ENCODE data around the gene EXD2.
"Not testable (repeated sequence)": the region's sequence is repeated elsewhere in the genome, so short reads cannot be mapped to it uniquely, and the experiment has no call there.

Gene EXD2

DNA sequence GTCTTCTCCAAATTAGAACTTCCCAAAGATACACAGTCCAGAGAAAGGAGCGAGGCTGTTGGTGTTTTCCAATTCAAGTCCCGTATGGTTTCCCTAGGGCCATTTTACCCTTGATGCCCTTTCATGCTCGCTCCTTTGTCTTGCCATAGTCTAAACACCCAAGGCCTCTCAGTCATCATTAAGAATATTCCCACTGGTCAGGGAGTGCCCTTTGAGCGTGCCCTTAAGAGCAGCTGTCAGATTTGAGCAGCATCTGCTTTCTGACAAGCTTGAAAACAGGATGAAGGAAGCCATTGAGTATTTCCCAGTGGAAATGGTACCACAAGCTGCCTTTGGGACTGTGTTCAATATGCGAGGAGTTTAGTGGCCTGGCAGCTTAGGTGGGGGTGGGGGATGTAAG, 58.3 kb downstream of the EXD2 start:
- DNase-seq (ENCODE audit: low spot score), result no peak

DNA sequence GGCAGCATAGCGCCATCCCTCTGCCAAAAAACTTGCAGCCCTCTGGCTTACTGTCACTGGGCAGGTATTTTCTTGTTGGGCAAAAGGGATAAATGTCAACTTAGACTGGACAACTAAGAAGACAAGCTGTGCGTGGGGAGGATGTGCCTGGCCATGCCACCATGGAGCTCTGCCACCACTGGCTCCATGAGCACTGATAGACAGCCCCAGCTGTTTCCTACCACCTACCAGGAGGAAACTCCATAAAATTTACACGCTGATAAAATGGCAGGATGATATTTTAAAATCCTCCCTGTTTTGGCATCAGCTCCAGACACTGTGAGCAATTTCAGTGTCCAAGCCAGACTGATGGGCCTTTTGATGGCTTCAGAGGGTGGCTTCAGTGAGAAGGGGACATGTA, 61.6 kb downstream of the EXD2 start:
- no peak for DNase-seq (ENCODE audit: low spot score)

DNA sequence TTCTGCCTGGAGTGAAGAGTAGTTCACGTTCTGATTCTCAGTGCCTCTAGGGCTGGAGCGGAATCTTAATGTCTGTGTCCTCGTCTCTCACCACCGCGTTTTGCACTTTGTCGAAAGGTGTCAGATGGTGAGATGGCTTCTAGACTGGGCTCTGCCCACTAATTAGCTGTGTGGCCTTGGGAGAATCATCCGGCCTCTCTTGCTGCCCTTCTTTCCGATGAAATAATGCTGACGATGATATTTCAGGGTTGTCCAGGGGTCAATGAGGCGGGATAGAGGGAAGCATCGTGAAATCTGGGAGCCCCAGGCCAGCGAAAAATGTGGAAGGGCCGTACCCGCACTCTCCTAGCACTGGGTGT, 67.8 kb downstream of the EXD2 start:
- DNase-seq (ENCODE audit: low spot score), result no peak

DNA sequence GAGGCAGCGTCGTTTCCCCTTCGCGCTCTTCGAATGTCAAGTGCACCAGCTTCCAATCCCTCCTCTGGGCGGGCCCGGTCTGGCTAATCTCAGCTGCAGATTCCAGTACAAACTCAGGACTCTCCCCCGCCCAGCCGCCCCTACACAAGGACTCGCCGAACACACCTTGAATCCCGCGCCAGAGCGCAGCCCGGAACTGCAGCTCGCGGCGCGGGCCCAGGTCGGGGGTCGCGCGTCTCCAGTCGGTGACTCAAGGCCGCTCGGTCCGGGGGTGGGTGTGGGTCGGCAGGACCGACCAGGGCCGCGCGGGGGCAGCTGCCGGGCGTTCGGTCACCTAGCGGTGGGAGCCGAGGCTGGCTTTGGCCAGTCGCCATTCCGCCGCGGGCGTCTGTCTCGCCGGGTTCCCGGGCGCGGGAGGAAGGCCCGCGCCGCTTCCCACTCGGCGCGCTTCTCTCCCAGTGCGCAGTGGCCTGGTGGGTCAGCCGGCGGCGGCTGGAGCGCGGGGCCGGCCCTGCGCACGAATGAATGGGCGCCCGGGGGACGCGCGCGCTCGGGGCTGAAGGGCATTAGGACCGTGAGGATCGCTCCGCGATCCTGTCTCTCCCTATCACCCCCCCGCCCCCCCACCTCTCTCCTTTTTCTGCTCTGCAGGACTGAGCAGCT, 68.4 kb downstream of the EXD2 start, which contains the start of gene GALNT16:
Gene GALNT16 (plus strand): TSS at position 632 of the 663 bp plus-strand sequence. CDS start 133 bp downstream, outside the sequence.
- DNase-seq (ENCODE audit: low spot score), result peak; percentile 61

DNA sequence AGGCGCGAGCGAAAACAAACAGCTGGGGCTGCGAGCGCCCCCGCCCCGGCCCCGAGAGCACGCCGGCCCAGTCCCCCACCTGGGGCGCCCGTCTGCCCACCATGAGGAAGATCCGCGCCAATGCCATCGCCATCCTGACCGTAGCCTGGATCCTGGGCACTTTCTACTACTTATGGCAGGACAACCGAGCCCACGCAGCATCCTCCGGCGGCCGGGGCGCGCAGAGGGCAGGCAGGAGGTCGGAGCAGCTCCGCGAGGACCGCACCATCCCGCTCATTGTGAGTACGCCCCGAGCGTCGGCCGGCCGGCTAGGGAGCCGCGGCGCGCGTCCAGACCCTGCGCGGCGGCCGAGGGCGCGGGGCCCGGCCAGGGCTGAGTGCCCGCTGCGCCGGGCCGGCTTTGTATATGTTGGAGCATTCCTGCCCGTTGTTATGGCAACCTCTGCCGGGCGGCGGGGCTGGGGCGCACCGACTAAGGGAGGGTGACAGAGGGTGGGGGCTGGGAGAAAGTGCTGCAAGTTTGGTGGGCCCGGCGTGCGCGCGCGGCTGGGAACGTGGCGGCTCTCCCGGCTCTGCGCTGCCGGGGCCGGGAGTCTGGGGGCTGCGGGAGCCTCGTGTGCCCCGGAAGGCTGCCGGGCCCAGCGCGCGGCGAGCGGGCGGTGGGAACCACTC, 69.0 kb downstream of the EXD2 start:
- DNase-seq (ENCODE audit: low spot score), result peak; percentile 46

DNA sequence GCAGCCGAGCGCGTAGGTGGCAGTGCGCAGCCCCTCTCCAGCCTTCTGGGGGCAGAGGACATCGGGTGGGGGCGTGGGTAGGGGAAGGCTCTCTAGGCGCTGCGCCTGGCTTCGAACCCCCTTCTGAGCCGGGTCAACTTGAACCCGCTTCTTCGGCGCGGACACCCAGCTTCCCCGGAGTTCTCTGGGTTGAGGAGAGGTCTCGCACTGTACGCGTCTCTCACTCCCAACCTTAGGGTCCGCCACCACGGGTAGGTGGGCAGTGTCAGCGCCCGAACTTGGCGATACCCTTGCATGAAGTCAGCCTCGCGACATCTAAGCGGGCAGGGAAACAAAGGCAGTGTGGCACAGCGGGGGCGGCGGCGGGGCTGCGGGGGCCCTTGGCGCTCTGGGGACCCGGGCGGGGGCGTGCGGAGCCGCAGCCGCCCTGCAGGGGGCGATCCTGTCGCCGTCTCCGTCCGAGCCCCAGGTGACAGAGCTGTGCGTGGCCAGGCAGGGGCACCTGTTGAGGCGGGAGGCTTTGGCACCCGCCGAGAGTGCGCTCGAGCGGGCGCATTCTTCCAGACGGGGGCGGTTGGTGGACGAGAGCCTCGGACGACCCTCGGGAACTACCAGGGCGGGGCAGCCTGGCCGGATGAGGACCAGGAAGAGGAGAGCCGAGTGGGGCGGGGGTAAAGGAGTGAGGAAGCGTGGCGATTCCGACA, 69.7 kb downstream of the EXD2 start:
- DNase-seq (ENCODE audit: low spot score), result peak; percentile 64

DNA sequence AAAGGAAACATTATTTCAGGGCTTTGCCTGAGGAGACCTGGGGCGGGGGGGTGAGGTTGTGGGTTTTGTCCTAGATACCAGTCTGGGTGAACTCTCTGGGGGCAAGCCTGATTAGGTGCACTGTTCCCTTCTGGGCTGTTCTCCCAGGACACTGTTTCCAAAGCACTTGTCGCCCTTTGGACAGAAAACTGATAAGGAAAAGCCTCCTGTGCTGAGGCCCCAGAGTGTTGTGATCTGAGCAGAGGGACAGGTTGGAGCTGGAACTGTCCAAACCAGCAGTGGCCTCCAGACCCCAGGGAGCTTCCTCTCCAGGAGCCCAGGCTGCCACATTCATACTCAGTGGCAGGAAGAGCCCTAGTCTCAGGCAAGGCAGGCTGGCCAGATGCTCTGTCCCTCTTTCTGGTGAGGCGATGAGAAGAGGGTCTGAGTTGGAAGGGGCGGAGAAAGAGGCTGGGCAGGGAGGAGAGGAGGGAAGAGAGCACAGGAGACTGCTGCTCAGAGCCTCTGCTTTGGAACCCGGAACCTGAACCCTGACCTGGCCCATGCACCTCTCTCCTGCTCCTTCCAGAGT, 70.5 kb downstream of the EXD2 start:
- peak; percentile 60 for DNase-seq (ENCODE audit: low spot score)

DNA sequence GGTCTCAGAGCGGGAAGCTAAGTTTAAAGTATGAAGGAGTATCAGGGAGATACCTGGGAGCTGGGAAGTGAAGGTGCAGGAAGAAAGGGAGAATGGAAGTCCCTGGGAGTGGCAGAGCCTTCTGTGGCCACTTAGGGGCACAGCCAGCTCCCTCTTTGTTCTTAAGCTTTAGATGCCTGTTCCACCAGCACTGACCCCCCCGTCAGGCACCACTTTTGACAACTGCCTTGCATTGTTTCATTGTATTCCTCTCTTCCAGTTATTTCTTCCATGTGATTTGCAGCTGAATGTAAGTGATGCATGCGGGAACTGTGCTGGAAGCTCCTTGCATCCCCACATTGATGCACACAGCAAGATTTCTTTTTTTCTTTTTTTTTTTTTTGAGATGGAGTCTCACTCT, 71.2 kb downstream of the EXD2 start:
- no peak for DNase-seq (ENCODE audit: low spot score)

DNA sequence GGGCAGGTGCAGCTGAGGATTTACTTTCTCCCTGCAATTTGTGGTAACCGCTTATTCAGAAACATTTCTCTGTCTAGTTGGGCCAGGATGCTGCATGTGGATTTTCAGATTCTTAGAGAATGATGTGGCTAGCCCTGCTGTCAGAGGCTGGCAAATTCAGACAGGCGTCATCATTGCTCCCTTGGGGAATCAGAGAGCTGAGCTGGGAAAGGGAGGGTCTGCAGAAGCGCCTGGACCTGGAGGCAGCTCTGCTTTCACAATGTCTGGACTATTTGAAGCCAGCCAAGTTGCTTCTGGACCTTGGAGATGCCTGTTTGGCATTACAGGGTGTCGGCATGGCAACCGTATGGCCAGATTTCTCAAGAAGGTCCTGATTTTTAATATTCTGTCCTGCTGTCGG, 72.1 kb downstream of the EXD2 start:
- DNase-seq (ENCODE audit: low spot score), result peak; percentile 95

DNA sequence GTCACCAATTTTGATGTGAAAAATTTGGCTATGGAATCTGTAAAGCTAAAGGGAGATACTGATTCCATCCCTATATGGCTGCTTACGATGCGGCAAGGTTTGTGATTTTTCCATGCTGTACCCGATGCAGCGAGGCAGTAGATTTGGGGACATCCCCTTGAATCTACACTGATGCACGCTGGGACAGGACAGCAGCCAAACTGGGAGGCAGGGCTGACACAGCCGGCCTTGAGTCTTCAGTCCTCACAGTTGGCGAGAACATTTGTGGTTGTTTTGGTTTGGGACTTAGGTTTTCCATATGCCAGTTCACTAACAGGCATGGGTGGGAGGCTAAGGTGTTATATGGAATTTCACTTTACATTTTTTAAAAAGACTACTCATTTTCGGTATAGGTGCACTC, 72.5 kb downstream of the EXD2 start:
- DNase-seq (ENCODE audit: low spot score), result peak; percentile 50

DNA sequence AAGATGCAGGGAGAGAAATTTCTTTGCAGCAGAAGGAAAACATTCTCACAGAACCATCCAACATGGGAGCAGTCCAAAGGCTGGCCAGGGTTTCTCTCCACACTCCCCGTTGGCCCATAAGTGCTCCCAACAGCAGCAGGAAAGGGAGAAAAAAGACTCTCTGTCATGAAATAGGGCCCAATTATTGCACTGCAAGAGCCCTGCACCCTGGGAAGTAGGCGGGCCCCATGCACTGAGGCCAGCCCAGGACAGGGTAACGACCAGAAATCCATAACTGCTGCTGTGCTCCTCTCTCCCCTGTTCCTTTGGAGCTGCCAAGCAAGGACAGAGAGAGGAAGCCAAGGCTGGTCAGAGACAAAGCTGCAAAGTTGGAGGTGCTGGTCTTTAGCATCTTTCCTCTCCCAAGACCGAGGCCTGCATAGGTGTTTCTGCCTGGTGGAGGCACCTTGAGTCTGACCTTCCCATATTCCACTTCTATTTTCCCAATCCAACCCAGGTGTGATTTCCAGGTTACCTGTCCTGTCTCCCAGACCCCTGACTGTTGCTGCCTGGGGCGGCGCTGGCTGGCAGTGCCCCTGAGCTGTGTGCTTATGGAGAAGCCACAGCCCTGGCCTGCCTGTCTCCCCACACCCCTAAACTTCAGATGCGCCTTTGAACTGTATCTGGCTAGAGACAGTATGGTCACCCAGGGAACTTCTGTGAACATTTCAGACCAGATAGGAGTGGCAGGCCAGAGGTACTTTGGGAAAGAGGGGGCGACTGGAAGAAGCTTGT, 75.5 kb downstream of the EXD2 start:
- DNase-seq (ENCODE audit: low spot score), result no peak

DNA sequence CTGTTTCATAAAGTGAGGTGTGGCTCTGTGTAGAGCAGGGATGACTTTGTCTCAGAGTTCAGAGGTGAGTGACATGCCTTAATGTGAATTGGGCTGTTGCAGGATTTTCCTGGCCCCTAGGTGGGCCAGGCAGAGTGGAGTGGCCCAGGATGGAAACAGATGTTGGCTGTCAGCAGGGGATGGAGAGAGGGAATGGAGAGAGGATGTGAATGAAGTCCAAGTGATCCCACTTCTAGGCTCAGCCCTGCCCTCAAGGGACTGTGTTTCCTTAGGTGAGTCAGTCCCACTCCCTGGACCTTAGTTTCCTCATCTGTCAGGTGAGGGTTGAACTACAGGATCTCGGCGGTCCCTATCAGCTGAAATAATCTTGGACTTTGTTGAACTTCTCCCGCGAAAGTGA, 76.2 kb downstream of the EXD2 start:
- no peak for DNase-seq (ENCODE audit: low spot score)

DNA sequence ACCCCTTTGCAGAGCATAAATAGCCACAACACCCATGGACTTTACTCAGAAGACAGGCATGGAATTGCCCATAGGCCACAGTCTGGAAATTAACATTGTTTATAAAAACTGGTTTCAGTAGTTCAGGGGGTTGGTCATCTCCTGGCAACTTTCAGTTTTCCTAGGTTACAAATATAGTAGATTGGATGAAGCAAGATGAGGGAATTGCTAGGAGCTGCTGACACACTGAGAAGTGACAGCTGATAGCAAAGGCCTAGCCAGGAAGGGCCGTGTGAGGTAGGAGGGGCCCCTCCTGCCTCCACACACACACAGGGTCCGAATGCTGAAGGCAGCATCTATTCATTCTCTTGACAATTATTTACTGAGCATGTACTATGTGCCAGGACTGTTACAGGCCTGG, 76.9 kb downstream of the EXD2 start:
- DNase-seq (ENCODE audit: low spot score), result peak; percentile 68

DNA sequence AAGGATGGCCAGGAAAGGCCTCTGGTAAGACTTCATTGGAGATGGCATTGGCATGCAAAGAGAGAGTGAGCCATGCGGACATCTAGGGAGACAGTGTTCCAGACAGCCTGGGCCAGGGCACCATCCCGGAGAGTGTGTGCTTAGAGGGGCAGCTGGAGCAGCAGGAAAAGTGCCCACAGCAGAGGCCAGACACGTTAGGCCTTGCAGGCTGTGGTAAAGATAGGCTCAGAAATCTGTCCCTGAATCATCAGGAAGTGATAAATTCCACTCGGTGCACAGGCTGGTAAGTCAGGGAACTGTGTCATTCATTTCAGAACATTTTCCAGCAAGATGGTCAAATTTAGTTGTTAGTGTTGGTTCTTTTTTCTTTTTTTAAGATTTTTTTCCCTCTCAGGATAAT, 77.5 kb downstream of the EXD2 start:
- peak; percentile 64 for DNase-seq (ENCODE audit: low spot score)

DNA sequence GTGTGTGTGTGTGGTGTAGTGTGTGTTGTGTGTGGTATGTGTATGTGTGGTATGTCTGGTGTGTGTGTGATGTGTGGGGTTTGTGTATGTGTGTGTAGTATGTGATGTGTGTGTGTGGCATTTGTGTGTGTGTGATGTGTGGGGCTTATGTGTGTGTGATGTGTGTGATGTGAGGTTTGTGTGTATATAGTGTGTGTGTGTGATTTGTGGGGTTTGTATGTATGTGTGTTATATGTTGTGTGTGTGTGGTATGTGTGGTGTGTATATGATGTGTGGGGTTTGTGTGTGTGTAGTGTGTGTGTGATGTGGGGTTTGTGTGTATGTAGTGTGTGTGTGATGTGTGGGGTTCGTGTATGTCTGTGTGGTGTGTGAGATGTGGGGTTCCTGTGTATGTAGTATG, 78.1 kb downstream of the EXD2 start:
- DNase-seq (ENCODE audit: low spot score), result no peak

DNA sequence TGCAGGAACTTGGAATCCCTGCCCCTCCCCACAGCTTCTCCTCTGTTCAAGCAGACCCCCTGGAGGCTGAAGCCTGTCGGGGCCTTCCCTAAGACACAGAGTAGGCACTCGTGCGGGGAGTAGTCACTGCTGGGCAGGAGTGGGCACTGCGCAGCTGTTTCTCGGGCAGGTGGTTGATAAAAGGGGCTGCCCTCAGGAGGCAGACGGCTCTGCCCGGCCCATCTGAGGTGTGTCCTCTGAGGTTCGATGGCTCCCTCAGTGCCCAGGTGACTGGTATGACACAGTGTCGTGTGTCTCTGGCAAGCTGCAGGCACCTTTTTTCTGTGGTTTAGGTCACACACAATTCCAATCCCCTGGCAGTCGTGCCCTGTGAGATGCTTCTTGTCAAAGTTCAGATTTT, 78.8 kb downstream of the EXD2 start:
- no peak for DNase-seq (ENCODE audit: low spot score)

DNA sequence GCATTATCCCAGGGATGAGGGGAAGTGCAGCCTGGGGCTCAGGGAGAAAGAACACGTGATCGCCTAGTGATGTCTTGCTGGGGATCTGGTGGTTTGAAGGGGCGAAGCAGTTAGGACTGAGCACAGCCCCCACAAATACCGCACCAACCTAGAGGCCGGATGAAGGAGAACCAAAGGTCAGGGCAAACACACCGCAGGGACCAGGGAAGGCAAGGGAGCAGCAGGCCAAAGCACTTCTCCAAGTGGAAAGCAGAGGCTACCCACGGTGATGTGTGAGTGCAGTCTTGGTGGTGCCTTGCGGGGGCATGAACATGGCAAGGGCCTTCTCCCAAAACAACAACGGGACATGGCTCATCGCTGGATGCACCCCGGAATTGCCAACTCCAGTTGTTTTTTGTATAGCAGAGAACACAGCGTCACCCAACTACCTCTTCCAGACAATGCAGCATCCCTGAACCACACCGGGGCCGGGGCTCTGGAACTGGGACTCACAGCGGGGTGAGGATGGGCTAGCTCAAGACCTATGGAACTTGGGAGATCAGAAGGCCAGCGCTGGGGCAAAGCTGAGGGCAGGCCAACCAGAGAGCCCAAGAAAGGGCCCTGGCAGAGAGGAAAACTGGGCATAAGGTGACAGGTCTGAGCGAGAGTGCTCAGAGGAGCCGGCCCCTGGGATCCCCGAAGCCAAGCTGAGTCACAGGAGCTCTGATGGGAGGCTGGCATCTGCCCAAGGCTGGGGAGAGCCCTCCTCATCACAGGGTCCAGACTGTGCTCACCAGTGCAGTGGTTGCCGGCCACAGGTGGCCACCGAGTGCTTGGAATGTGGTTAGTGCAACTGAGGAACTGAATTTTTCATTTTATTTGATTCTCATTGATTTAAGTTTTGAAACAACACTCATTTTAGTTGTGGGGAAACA, 79.8 kb downstream of the EXD2 start:
- no peak for DNase-seq (ENCODE audit: low spot score)

DNA sequence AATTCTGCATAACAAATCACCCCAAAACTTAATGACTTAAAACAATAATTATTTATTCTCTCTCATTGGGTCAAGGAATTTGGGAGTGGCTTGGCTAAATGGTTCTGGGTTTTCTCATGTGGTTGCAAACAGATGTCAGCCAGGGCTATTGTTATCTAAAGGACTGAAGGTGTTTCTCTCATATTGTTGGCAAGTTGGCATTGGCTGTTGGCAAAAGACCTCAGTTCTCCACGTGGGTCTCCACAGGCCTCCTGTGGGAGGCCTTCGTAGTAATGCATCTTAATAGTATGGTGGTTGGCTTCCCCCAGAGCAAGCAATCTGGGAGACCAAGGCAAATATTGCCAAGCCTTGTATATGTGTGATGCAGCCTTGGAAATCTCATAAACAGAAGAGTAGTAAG, 83.0 kb downstream of the EXD2 start:
- DNase-seq (ENCODE audit: low spot score), result no peak

DNA sequence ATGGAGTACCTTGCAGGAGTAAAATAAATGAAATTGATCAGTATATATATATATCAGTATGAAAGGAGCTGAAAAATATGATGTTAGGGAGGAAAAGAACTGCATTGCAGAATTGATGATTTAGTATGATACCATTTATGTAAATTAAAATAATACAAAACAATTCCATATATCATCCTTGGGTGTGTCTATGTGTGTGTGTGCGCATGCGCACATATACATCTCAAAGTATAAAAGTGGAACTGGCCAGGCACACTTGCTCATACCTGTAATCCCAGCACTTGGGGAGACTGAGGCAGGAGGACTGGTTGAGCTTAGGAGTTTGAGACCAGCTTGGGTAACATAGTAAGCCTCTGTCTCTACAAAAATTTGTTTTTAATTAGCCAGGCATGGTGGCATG, 84.0 kb downstream of the EXD2 start:
- no peak for DNase-seq (ENCODE audit: low spot score)

DNA sequence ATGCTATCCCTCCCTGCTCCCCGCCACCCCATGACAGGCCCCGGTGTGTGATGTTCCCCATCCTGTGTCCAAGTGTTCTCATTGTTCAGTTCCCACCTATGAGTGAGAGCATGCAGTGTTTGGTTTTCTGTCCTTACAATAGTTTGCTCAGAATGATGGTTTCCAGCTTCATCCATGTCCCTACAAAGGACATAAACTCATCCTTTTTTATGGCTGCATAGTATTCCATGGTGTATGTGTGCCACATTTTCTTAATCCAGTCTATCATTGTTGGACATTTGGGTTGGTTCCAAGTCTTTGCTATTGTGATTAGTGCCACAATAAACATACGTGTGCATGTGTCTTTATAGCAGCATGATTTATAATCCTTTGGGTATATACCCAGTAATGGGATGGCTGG, 86.1 kb downstream of the EXD2 start:
- DNase-seq (ENCODE audit: low spot score), result not testable (repeated sequence)

DNA sequence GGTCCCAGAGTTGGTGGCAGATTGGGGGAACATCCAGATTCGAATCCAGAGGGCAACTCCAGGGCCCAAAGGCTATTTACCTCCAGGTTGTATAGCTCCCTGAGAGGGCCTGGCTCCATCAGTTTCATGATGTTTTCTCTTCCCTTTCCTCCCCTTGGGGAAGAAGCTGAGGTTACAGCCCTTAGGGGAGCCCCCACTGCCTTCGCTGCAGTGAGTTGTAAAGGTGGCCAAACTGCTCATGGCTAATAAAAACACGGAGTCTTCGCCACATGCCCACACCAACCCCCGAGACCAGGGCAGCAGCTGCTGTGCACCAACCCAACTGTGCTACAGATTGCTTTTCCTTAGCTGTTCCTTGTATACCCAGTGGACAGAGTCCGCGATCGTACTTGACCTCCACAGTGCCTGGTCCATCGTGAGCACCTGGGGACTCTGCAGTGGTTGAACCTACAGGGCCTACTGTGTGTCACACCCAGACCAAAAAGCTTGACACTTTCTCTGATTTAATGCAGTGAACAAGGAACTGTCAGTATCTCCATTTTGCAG, 89.5 kb downstream of the EXD2 start:
- no peak for DNase-seq (ENCODE audit: low spot score)

All from AG20443 (cell line).